Astrocyte (in vitro differentiated cells and primary cell): ENCODE measurements around the gene MRPS12.

Source experiments
- CTCF ChIP-seq: IDR thresholded peaks from 2 replicates; pipeline ENCODE4 v1.5.1; 2011; ENCODE audit warnings: low read depth, mild to moderate bottlenecking, inconsistent platforms, low read length, moderate library complexity; ENCODE audit not compliant: insufficient read depth
- EZH2 ChIP-seq: IDR thresholded peaks from 2 replicates; pipeline ENCODE4 v1.6.1; 2012; ENCODE audit warnings: mild to moderate bottlenecking, low read length, inconsistent platforms; ENCODE audit not compliant: insufficient read depth

DNA sequence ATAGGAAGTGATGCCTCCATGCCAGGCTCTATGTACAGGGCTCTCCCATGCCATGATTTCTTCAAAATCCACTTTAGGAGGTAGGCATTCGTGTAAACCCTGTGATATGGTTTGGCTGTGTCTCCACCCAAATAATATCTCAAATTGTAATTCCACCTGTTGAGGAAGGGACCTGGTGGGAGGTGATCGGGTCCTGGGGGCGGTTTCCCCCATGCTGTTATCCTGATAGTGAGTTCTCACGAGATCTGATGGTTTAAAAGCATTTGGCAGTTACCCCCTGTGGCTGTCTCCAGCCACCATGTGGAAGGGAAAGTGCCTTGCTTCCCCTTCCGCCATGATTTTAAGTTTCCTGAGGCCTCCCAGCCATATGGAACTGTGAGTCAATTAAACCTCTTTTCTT, 8.3 kb upstream of the MRPS12 start:
- TF ChIP-seq CTCF (no peak), EZH2 (no peak)
